ENCODE data around the gene PDZD4. TPM values are rescaled to one million over a fixed set of nuclear protein-coding genes. Genes with fewer than 3 reads are reported as not detected.

PDZD4 gene
- not detected in 2 replicates for total RNA-seq

GRCh38 chrX:153829799-153830639 lies at the start of gene PDZD4:
PDZD4 (minus strand) TSS chrX:153830544; CDS start chrX:153830298, 246 bp downstream.

GRCh38 chrX:153794018-153794896 lies 36.1 kb downstream of the PDZD4 start, which contains the start of the genes IDH3G and SSR4:
IDH3G (minus strand) TSS chrX:153794375; CDS start chrX:153794326, 49 bp downstream.
SSR4 (plus strand) TSS chrX:153794668; CDS start chrX:153794688, 20 bp downstream.

GRCh38 chrX:153780678-153781427 lies 49.5 kb downstream of the PDZD4 start, which contains the start of gene SRPK3:
SRPK3 (plus strand) TSS chrX:153781041; CDS start chrX:153781087, 46 bp downstream.

GRCh38 chrX:153763989-153764755 lies 66.2 kb downstream of the PDZD4 start, which contains the start of gene PLXNB3:
PLXNB3 (plus strand) TSS chrX:153764249; CDS start chrX:153765536, 1,287 bp downstream.

Other genes starting within 250 kb of the PDZD4 start
- gene CCNQ, start 231.4 kb downstream of the PDZD4 start, total RNA-seq, result 46.2 and 47.6 TPM in 2 replicates
- gene DUSP9, start 183.3 kb downstream of the PDZD4 start, total RNA-seq, result not detected in 2 replicates
- not detected in 2 replicates for gene PNCK, start 156.7 kb downstream of the PDZD4 start, total RNA-seq
- 1.4 and 2.0 TPM in 2 replicates for gene SLC6A8, start 142.6 kb downstream of the PDZD4 start, total RNA-seq
- 218 and 225 TPM in 2 replicates for gene BCAP31, start 106.2 kb downstream of the PDZD4 start, total RNA-seq
- 12.3 and 14.3 TPM in 2 replicates for gene ABCD1, start 105.7 kb downstream of the PDZD4 start, total RNA-seq
- gene PLXNB3, start 66.3 kb downstream of the PDZD4 start, total RNA-seq, result 3.5 and 10.6 TPM in 2 replicates
- under 0.01 TPM in 1 of 2 replicates, not detected in the other for gene SRPK3, start 49.5 kb downstream of the PDZD4 start, total RNA-seq
- 50.8 and 71.7 TPM in 2 replicates for gene IDH3G, start 36.2 kb downstream of the PDZD4 start, total RNA-seq
- 216 and 289 TPM in 2 replicates for gene SSR4, start 35.9 kb downstream of the PDZD4 start, total RNA-seq
- gene L1CAM, start 55.6 kb upstream of the PDZD4 start, total RNA-seq, result 0.05 TPM in 1 of 2 replicates, not detected in the other
- gene AVPR2, start 74.1 kb upstream of the PDZD4 start, total RNA-seq, result 0.47 TPM in 1 of 2 replicates, not detected in the other
- 2.3 and 5.2 TPM in 2 replicates for gene ARHGAP4, start 95.7 kb upstream of the PDZD4 start, total RNA-seq
- 166 and 169 TPM in 2 replicates for gene NAA10, start 104.5 kb upstream of the PDZD4 start, total RNA-seq
- 5.6 and 7.6 TPM in 2 replicates for gene RENBP, start 114.1 kb upstream of the PDZD4 start, total RNA-seq
- gene HCFC1, start 141.3 kb upstream of the PDZD4 start, total RNA-seq, result 58.3 and 60.4 TPM in 2 replicates
- gene TMEM187, start 142.2 kb upstream of the PDZD4 start, total RNA-seq, result 7.5 and 7.8 TPM in 2 replicates
- 139 and 151 TPM in 2 replicates for gene IRAK1, start 189.4 kb upstream of the PDZD4 start, total RNA-seq

All from mammary microvascular endothelial cell (primary cell).